8988T (cell line): ENCODE results near the gene TIE1.

ENCODE experiments used
- DNase-seq: peaks from one replicate; pipeline ENCODE4 v3.0.0; 2011

Gene TIE1

GRCh38 chr1:43274125-43274803, 26.5 kb upstream of the TIE1 start:
- peak; percentile 62 for DNase-seq

- no peak for DNase-seq
Measured at GRCh38 chr1:43274804-43275180, 26.0 kb upstream of the TIE1 start.

GRCh38 chr1:43275826-43276620, 24.8 kb upstream of the TIE1 start:
- no peak for DNase-seq

GRCh38 chr1:43276673-43277072, 24.1 kb upstream of the TIE1 start:
- DNase-seq: no peak

- no peak for DNase-seq
Measured at GRCh38 chr1:43277116-43277876, 23.5 kb upstream of the TIE1 start.

GRCh38 chr1:43279161-43279560, 21.6 kb upstream of the TIE1 start:
- DNase-seq: no peak

- DNase-seq: no peak
Measured at GRCh38 chr1:43279666-43280065, 21.1 kb upstream of the TIE1 start.

- no peak for DNase-seq
Measured at GRCh38 chr1:43280692-43281091, 20.1 kb upstream of the TIE1 start.

GRCh38 chr1:43282220-43283195, 18.3 kb upstream of the TIE1 start:
- peak; percentile 2 for DNase-seq

- no peak for DNase-seq
Measured at GRCh38 chr1:43284065-43284464, 16.7 kb upstream of the TIE1 start.

GRCh38 chr1:43284546-43285110, 16.2 kb upstream of the TIE1 start:
- no peak for DNase-seq

- DNase-seq: no peak
Measured at GRCh38 chr1:43285269-43285990, 15.4 kb upstream of the TIE1 start, which contains the start of gene C1orf210. Gene C1orf210 (minus strand): TSS chr1:43285581. CDS start chr1:43283270, 2,311 bp downstream.

GRCh38 chr1:43286115-43286514, 14.7 kb upstream of the TIE1 start:
- DNase-seq: no peak

- DNase-seq: no peak
Measured at GRCh38 chr1:43286533-43286932, 14.2 kb upstream of the TIE1 start.

GRCh38 chr1:43288058-43288784, 12.6 kb upstream of the TIE1 start:
- DNase-seq: no peak

- no peak for DNase-seq
Measured at GRCh38 chr1:43288785-43289706, 11.7 kb upstream of the TIE1 start.

- no peak for DNase-seq
Measured at GRCh38 chr1:43292216-43292615, 8.6 kb upstream of the TIE1 start.

- DNase-seq: no peak
Measured at GRCh38 chr1:43292679-43293078, 8.1 kb upstream of the TIE1 start.

GRCh38 chr1:43293176-43293575, 7.6 kb upstream of the TIE1 start:
- DNase-seq: no peak
